Glutamatergic neuron (in vitro differentiated cells): ENCODE data around the gene LCE5A. TPM values are rescaled to one million over a fixed set of nuclear protein-coding genes. Genes with fewer than 3 reads are reported as not detected.

Experiments used
- DNase-seq: peaks from one replicate; pipeline ENCODE4 v3.0.0; 2022
- H3K27ac Mint-ChIP-seq: one replicate; pipeline ENCODE4 v1.8.0; 2020; ENCODE audit warnings: mild to moderate bottlenecking, mixed read lengths, inconsistent platforms; ENCODE audit not compliant: unreplicated experiment
- H3K27me3 Mint-ChIP-seq: one replicate; pipeline ENCODE4 v1.8.0; 2020; ENCODE audit warnings: mild to moderate bottlenecking, moderate library complexity, mixed read lengths, inconsistent platforms; ENCODE audit not compliant: unreplicated experiment
- H3K36me3 Mint-ChIP-seq: one replicate; pipeline ENCODE4 v1.8.0; 2020; ENCODE audit warnings: mild to moderate bottlenecking, mixed read lengths, inconsistent platforms; ENCODE audit not compliant: unreplicated experiment
- H3K4me1 Mint-ChIP-seq: one replicate; pipeline ENCODE4 v1.8.0; 2020; ENCODE audit warnings: mild to moderate bottlenecking, low read depth, mixed read lengths, inconsistent platforms; ENCODE audit not compliant: unreplicated experiment
- H3K4me3 Mint-ChIP-seq: one replicate; pipeline ENCODE4 v1.8.0; 2020; ENCODE audit warnings: mild to moderate bottlenecking, mixed read lengths, inconsistent platforms; ENCODE audit not compliant: unreplicated experiment
- H3K9me3 Mint-ChIP-seq: one replicate; pipeline ENCODE4 v1.8.0; 2020; ENCODE audit warnings: mild to moderate bottlenecking, moderate library complexity, mixed read lengths, inconsistent platforms; ENCODE audit not compliant: unreplicated experiment
- CTCF ChIP-seq: fragments of 200-600 bp; sonication (generic); IDR thresholded peaks from one replicate; pipeline ENCODE4 v1.5.0; 2021; ENCODE audit not compliant: partially characterized antibody, unreplicated experiment
- total RNA-seq: library from RNA; stranded (reverse); fragmentation: NEBNext Ultra II Directional; extraction: Animal tissue kit (Norgen Biotek cat#: 25700); gene quantifications from one replicate; pipeline ENCODE4 v1.2.1, GENCODE V29; 2021; ENCODE audit not compliant: unreplicated experiment

LCE5A gene
- total RNA-seq, 1 donor from 2014 or later: not detected

DNA sequence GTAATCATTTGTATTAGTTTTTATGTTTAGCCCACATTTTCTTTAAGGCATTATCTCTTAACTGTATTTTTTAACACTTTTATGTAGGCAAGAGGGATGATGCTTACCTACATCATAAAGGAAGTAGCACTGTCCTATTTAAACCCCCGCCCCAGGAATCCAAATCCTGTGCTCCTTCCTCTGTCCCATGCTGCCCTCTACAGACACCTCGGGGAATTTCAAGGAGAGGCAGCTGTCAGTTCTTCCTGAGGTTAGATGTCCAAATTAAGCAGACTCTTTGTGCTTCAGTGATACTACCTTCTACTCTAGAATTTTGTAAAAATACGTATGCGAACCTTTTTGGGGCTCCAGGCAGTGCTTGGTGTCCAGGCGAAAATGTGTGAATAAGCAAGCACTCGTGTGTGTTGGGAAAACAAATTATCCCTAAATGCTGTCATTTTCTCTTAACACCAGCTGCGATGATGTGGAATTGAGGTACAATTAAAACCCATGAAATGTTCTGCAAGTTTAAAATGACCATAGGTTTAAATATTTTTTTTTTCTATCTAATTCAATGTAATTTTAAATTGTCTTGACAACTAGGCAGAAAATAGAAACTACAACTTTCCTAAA lies 22.8 kb downstream of the LCE5A start:
- no peaks in the 10 kb centered on the region for H3K27me3 Mint-ChIP-seq
- H3K27ac Mint-ChIP-seq: no peak overlapping the region
- TF ChIP-seq CTCF: peak; percentile 76
- H3K4me1 Mint-ChIP-seq: no peaks in the 10 kb centered on the region
- no peaks in the 10 kb centered on the region for H3K36me3 Mint-ChIP-seq
- no peaks in the 10 kb centered on the region for H3K9me3 Mint-ChIP-seq
- H3K4me3 Mint-ChIP-seq: no peak overlapping the region
- DNase-seq: peak; percentile 81

- DNase-seq: no peak
- H3K4me3 Mint-ChIP-seq: no peak overlapping the region
- H3K4me1 Mint-ChIP-seq: no peaks in the 10 kb centered on the region
- no peaks in the 10 kb centered on the region for H3K27me3 Mint-ChIP-seq
- no peaks in the 10 kb centered on the region for H3K36me3 Mint-ChIP-seq
- no peaks in the 10 kb centered on the region for H3K9me3 Mint-ChIP-seq
- H3K27ac Mint-ChIP-seq: no peak overlapping the region
- TF ChIP-seq CTCF: no peak
These were observed 25.2 kb downstream of the LCE5A start for GRCh38 chr1:152535774-152536173.

DNA sequence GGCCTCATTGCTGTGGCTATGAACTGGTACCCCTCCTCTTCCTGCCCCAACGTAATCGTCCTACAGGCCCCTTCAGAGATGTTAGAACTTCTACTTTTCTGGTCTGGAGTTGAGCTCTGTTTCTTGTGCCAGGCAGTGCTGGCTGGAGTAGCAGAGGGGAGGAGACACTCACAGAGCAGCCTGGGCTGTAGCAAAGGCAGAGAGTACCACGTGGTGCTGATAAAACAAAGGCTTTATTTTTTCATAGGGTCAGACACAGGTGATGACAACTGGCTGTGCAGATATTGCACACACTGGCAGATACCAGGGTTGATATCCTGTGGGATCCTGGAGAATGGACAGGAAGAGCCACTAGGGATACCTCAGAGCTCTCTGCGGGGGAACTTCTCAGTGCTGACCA lies 26.9 kb downstream of the LCE5A start:
- no peaks in the 10 kb centered on the region for H3K9me3 Mint-ChIP-seq
- no peak overlapping the region for H3K27ac Mint-ChIP-seq
- H3K4me3 Mint-ChIP-seq: no peak overlapping the region

DNA sequence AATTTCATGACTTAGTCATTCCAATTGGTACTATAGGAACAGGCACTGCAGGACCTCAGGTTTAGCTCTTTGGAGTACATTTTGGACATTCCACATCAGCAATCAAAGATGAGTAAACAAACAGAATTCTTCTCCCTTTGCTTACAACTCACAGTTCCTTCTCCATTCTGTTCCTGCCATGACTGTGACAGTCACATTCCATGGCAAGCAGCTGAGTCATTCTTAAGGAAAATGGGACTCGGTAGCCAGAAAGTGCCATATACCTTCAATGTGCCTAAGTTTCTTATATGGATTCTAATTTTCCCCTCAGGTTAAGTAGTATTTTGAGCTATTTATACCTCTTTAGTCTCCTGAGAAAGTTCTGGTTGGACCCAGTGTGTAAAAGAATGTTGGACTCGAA lies 29.3 kb downstream of the LCE5A start:
- Mint-ChIP-seq H3K27ac (no peak overlapping the region), H3K36me3 (no peaks in the 10 kb centered on the region), H3K4me3 (no peak overlapping the region), H3K27me3 (no peaks in the 10 kb centered on the region), H3K4me1 (no peaks in the 10 kb centered on the region), H3K9me3 (no peaks in the 10 kb centered on the region)
- TF ChIP-seq CTCF: no peak
- no peak for DNase-seq

More for the DNA sequence above, 26.9 kb downstream of the LCE5A start:
- no peaks in the 10 kb centered on the region for H3K36me3 Mint-ChIP-seq
- no peak for TF ChIP-seq CTCF
- no peak for DNase-seq
- H3K27me3 Mint-ChIP-seq: no peaks in the 10 kb centered on the region
- no peaks in the 10 kb centered on the region for H3K4me1 Mint-ChIP-seq

DNA sequence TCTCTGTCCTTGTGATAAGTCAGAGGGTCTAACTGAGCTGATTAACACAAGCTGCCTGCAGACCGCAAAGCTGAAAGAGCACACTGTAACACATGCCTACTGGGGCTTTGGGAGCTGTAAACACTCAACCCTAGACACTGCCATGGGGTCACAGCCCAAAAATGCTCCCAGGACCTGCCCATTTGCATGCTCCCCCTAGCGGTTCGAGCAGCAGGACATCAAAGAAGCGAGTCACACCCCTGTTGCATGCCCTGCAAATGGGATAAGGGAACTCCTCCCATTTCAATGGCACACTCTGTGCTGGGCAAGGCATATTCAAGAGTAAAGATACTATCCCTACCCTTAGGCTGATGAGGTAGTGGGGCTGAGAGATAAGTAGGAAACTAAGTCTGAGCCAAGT lies 33.2 kb downstream of the LCE5A start:
- no peaks in the 10 kb centered on the region for H3K9me3 Mint-ChIP-seq
- H3K36me3 Mint-ChIP-seq: no peaks in the 10 kb centered on the region
- no peak overlapping the region for H3K27ac Mint-ChIP-seq
- no peak overlapping the region for H3K4me3 Mint-ChIP-seq
- no peaks in the 10 kb centered on the region for H3K4me1 Mint-ChIP-seq
- no peak for DNase-seq
- TF ChIP-seq CTCF: peak; percentile 20
- H3K27me3 Mint-ChIP-seq: no peaks in the 10 kb centered on the region
